Measurements from ENCODE around the gene ZFYVE21. TPM values are rescaled to one million over a fixed set of nuclear protein-coding genes. Genes with fewer than 3 reads are reported as not detected.

Gene ZFYVE21
- total RNA-seq, 1 experiment from 2014 or later: 31.3 TPM

DNA sequence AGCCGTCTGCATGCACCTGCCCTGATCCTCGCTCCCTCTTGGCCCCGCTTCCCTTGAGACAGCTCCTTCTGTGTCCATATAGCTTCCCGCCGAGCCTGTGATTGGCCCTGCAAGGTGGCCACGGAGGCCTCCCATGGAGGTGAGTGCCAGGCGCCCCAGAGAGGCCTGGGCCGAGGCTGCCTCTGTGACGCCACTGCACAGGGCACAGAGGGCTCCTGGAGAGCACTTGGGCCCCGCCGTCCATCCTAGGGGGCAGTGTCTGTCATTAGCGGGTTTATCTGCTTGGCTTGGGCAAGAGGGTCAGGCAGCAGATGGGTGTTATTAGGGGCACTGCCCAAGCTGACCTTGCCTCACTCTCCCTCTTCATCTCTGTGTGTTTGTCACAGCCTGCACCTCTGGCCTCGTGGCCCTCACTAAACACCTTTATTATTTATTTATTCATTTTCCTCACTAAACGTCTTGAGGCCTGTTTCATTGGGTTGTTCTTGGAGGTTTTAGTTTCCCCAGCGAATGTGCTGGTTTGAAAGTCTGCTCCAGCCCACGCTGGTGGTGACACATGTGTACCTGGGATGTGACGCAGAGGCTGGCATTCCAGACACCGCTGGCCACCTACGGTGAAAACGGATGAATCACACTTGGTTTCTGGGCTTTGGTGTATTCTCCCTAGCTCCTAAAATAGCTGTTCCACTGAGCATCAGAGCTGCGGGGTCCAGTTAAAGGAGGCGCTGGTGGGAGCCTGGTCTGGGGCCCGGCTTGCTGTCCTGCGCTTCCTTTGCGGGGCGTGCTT, 5.9 kb downstream of the ZFYVE21 start (continued):
- no peak for TF ChIP-seq ZBTB33 (IDR thresholded peaks at IDR 0.05; ENCODE audit: extremely low read depth, insufficient replicate concordance, low read length)
- peak; percentile 90 for TF ChIP-seq MAX (IDR thresholded peaks at IDR 0.05)

DNA sequence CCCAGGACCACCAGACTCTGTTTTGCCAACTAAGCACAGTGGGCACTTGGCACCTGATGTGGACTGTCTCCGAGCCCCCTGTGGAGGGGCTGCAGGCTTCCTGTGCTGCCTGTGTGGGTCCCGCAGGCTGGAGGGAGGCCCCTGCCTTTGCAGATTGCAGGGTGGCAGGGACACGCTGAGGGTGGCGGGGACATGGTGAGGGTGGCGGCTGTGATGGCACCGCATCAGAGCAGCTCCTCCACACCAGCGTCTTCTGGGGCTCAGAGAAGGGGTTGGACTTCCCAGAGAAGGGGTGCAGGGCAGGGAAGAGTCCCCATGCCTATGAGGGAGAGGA, 8.1 kb downstream of the ZFYVE21 start:
- intact Hi-C loops (cut with micrococcal nuclease): no loop called here
- no peak for TF ChIP-seq POLR2AphosphoS5 (IDR thresholded peaks at IDR 0.05; ENCODE audit: low read depth, low read length)
- no peak for TF ChIP-seq EZH2phosphoT487 (IDR thresholded peaks at IDR 0.05; ENCODE audit: borderline replicate concordance)
- TF ChIP-seq TCF7L2 (IDR thresholded peaks at IDR 0.05; ENCODE audit: borderline replicate concordance, extremely low read depth, insufficient read depth, insufficient read length): no peak
- Histone ChIP-seq H3K9me3 (ENCODE audit: control insufficient read depth in 1 of 2, insufficient read depth in 1 of 2, low read depth in 1 of 2, low read length in 2 of 2) (no peaks in the 10 kb centered on the region), H3K27me3 (ENCODE audit: insufficient read depth, low read length) (no peaks in the 10 kb centered on the region), H3K9ac (ENCODE audit: low read length) (no peak overlapping the region), H3K4me2 (ENCODE audit: low read length) (no peak overlapping the region), H4K20me1 (ENCODE audit: insufficient read depth) (no peaks in the 10 kb centered on the region), H3K4me3 (replicated peaks in 1 of 2; ENCODE audit: low read depth in 1 of 2, low read length in 2 of 2) (no peak overlapping the region), H3K9me2 (ENCODE audit: insufficient read depth) (no peaks in the 10 kb centered on the region), H3K27ac (ENCODE audit: low read depth, low read length) (no peak overlapping the region), H3K4me1 (ENCODE audit: control insufficient read depth in 1 of 2, insufficient read depth in 2 of 2, low read length in 2 of 2) (peaks cover 15 to 30% of the 10 kb centered on the region in 2 experiments), H3K79me2 (ENCODE audit: insufficient read depth, low read length) (peaks cover 46% of the 10 kb centered on the region), H3K36me3 (ENCODE audit: control insufficient read depth in 1 of 2, insufficient read depth in 2 of 2, low read length in 2 of 2) (peaks cover 0 to 5% of the 10 kb centered on the region in 2 experiments; a peak in 2 of 4 replicates), H2AFZ (ENCODE audit: low read depth, low read length, poor library complexity, severe bottlenecking) (no peak overlapping the region)
- BruUV-seq (replicated peaks): no TSS peak
- no peak for DNase-seq (ENCODE audit: low read depth, low spot score)
- ChIA-PET RAD21 (ENCODE audit: low non-redundant PET in 1 of 2, low total read pairs in 2 of 2, uncharacterized antibody in 2 of 2, unreplicated experiment in 2 of 2) (no interaction called here), POLR2A (no interaction called here), CTCF (no interaction called here)
- no peak for ATAC-seq
